IPS-20b (cell line): ENCODE measurements around the gene CYP17A1.

ENCODE experiments used
- H3K27ac ChIP-seq: one replicate; pipeline ENCODE4 v1.5.1; 2013; ENCODE audit warnings: low read length
- H3K27me3 ChIP-seq: 2 replicates; pipeline ENCODE4 v1.6.1; 2013; ENCODE audit warnings: mild to moderate bottlenecking, low read length, inconsistent platforms; ENCODE audit not compliant: insufficient read depth
- H3K36me3 ChIP-seq: 2 replicates; pipeline ENCODE4 v1.6.1; 2013; ENCODE audit warnings: low read depth, mild to moderate bottlenecking, inconsistent platforms, low read length, moderate library complexity; ENCODE audit not compliant: insufficient read depth
- H3K4me1 ChIP-seq: 2 replicates; pipeline ENCODE4 v1.6.1; 2013; ENCODE audit warnings: mild to moderate bottlenecking, control low read depth, inconsistent platforms, low read length, moderate library complexity; ENCODE audit not compliant: insufficient read depth
- H3K4me3 ChIP-seq: 2 replicates; pipeline ENCODE4 v1.5.1; 2013; ENCODE audit warnings: mild to moderate bottlenecking, low read length, inconsistent platforms
- H3K9ac ChIP-seq: 2 replicates; pipeline ENCODE4 v1.6.1; 2013; ENCODE audit warnings: low read depth, mild to moderate bottlenecking, inconsistent platforms, low read length, moderate library complexity
- H3K9me3 ChIP-seq: 2 replicates; pipeline ENCODE4 v1.6.1; 2013; ENCODE audit warnings: mild to moderate bottlenecking, low read depth, low read length, inconsistent platforms; ENCODE audit not compliant: insufficient read depth

Gene CYP17A1

DNA sequence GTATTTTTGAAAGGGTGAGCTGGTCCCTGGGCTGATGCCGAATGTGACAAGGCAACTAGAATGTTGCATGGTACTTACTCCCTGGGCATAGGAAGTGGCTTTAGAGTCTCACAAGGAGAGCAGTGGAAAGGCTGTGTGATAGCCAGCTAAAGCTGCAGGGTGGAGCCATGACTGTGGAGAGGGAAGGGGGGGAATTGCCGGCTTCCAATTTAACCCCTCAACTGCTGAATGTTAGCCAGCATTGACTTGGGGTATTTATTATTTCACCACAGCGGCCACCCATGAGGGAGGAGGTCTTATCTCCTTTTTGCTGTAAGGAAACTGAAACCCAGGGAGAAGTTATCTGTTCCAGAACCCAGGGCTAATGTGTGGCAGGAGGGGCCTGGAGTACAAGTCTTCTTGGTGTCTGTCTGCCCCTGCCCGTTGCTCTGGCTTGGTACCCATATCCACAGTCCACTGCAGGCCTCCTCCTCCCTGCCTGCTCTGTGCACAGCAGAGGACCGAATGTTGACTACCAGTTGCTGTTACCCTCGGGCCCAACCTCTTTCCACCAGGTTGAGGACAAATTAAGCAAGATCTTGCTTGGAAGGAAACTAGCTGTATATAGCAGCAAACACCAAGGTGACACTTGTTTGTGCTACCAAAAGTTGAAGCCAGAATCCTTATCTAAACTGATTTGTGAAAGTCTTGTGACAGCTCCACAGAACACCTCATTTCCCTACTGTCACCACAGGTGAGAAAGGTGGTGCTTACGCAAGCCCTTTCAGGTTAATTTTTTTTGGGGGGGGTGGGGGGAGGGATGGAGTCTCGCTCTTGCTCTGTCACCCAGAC lies 55.9 kb downstream of the CYP17A1 start:
- Histone ChIP-seq H3K36me3 (no peaks in the 10 kb centered on the region), H3K4me3 (no peak overlapping the region), H3K4me1 (peaks cover 41% of the 10 kb centered on the region), H3K9ac (no peak overlapping the region), H3K27ac (no peak overlapping the region), H3K9me3 (no peaks in the 10 kb centered on the region), H3K27me3 (no peaks in the 10 kb centered on the region; the same call in 1 of the 2 replicates)
